ENCODE results near the gene ANKS1B.
"Not testable (repeated sequence)": the region's sequence is repeated elsewhere in the genome, so short reads cannot be mapped to it uniquely, and the experiment has no call there.

ANKS1B gene

DNA sequence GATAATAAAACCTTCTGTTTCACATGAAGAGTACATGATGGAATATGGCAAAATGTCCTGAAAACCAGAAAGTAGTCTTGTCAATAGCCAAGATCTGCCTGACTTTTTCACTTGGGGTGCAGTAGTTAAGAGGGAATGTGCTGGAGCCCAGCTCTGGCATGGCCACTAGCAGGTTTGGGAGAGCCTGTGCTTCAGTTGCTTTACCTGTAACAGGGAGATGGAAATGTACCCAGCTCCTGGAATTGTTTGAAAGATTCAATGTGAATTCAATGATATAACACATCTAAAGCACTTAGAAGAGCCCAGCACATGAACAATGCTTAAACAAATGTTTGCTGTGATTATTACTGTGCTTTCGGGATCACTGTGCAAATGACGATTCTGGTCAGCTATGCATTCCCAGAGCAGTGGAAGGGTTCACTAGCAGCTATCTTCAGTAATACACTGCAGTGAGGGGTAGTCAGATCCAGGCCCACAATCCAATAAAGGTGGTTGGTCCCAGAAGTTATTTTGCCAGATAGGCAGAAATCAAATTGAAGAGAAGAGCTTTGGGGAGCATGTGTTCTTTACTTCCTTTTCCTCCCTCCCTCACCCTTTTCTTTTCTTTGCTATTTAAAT is 1114.7 kb downstream of the ANKS1B start:
- no peak for DNase-seq (ENCODE audit: low spot score)

DNA sequence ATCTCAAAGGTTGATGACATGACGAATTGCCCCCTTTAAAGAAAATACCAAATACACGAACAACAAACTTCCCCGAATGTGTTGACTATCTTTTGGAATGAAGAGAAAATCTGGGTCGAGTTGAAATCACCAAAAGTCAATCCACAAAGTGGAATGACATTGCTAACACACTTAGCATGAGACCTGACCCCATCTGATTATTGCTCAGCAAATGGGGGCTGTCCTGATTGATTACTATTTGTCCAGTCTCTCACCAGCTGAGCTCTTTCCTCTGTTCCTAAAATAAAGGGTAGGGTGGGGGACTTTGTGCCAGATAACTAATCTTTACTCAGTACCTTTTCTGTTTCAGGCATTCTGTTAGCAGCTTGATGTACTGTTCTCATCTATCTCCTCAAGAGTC is 1116.2 kb downstream of the ANKS1B start:
- DNase-seq (ENCODE audit: low spot score): no peak

DNA sequence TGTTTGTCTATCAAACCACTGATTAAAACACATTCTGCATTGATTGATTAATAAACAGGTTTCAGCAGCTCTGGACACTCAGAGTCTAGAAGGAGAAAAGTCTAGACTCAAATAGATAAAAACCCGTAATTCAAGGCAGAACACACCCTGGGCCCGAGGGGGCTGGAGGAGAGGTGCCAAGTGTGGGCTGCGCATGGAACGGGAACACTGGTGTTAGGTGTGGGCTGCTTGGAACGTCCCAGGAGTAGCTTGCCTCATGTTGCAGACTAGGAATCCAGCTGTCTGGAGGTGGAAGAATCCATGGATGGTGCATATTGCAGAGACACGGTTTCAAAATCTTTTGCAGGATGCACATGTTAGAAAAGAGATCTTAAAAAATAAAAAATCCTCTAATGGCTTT is 1116.7 kb downstream of the ANKS1B start:
- no peak for DNase-seq (ENCODE audit: low spot score)

DNA sequence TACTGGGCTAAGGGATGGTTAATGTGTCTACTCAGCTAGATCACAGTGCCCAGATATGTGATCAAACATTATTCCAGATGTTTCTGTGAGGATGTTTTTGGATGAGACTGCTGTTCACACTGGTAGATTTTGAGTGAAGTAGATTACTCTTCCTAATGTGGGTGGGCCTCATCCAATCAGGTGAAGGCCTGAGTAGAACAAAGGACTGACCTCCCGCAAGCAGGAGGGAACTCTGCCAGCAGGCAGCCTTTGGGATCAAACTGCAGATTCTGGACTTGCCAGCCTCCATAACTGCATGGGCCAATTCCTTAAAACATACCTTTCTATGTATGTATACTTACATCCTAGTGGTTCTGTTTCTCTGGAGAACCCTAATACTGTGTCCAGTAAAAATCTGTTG is 1120.4 kb downstream of the ANKS1B start:
- no peak for DNase-seq (ENCODE audit: low spot score)

DNA sequence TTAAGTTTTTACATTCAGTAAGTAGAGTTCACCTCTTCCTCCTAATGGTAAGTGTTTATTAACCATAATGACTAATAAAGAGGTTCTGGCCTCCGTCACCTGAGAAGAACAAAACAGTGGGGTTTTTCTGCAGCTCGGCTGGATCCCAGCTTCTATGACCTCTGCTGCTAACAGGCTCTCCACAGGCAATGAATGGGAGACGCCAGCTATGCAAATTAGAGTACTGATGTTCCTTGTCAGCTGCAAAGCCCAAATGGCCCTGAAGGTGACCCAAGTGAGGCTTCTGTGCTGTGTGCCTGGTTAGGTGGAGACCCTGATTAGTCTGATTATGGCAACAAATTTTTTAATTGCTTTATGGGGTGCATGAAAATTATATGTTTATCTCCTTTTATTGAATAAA is 1121.6 kb downstream of the ANKS1B start:
- DNase-seq (ENCODE audit: low spot score): no peak

DNA sequence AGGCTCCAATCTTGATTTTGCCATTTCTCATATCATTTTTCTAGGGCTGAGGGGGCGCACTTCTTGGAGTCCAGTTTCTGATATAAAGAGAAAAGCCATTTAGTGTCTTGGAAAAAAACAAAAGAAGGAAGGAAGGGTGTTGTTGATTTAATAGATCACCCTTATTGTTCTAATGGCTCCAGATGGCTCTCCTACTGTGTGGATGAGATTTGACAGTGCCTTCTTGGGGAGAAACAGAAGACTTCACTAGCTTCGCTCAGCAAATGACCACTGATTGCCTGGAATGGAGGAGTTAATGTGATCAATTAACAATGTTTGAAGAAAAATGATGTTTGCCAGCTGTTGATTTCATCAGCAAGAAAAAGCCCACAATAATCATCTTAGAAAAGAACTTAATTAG is 1123.5 kb downstream of the ANKS1B start:
- DNase-seq (ENCODE audit: low spot score): no peak

DNA sequence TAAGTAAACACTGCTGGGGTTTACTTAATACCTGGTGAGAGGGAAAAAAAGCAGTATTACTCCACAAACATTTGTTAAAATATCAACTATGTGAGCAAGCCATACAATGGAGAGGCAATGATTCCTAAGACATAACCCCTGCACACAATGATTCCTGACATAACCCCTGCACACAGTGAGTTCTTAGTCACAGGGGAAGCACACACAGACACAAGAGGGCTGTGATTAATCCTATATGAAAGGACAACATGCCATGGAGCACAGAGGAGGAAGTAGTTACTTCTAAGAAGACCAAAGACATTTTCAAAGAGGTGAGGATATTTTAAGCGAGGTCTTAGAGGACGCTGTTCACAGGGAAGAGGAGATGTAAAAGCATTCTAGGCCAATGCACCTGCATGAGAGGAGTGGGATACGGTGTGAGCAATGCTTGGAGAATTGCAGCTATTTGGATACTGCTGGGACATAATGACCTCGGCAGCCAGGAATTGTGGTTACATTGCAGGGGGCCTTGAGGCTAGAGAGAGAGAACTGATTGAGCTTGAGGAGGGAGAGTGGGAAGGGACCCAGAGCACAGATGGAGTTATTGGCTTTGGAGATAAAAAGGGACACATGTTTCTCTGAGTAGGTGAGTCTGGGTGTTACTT is 1127.7 kb downstream of the ANKS1B start:
- no peak for DNase-seq (ENCODE audit: low spot score)

DNA sequence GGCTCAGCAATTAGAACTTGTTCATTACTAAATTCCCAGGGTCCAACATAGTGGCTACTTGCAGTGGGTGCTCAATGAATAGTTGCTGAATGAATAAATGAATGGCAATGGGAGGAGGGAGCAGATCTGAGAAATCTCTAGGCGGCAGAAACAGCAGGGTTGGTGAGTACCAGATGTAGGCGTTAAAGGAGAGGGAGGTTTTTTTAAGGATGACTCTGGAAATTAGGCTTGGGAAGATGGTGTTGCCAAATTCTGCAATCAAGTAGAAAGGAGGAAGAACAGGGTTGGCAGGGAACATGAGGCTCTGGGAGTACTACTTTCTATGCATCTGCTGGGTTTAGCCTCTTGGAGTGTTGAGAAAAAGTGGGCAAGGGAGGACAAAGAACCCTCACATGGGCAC is 1132.6 kb downstream of the ANKS1B start:
- DNase-seq (ENCODE audit: low spot score): no peak

DNA sequence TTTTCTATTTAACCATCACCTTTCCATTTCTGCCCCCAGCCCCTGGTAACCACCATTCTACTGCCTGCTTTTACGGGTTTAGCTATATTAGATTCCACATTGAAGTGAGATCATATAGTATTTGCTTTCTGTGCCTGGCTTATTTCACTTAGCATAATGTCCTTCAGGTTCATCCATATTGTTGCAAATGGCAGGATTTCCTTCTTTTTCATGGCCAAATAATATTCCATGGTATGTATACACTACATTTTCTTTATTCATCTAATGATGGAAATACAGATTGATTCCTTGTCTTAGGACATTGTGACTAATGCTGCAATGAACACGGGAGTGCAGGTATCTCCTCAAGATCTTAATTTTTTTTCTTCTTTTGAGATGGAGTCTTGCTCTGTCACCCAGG is 1137.5 kb downstream of the ANKS1B start:
- no peak for DNase-seq (ENCODE audit: low spot score)

DNA sequence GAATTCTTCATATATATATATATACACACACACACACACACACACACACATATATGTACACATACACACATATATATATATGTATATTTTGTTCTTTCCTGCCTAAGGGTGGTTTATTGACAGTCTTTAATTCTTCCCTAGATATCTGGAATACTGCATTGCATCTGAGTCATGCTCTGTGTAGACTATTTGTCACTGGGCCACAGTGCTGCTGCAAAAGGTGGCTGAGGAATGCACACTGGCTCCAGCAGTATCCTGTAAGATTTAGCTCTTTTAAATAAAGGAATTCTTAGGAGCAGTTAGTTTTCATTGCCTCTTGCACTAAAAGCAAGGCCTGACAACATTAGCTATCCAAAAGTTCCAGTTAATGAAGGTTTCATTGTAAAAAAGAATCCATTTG is 1138.8 kb downstream of the ANKS1B start:
- no peak for DNase-seq (ENCODE audit: low spot score)

DNA sequence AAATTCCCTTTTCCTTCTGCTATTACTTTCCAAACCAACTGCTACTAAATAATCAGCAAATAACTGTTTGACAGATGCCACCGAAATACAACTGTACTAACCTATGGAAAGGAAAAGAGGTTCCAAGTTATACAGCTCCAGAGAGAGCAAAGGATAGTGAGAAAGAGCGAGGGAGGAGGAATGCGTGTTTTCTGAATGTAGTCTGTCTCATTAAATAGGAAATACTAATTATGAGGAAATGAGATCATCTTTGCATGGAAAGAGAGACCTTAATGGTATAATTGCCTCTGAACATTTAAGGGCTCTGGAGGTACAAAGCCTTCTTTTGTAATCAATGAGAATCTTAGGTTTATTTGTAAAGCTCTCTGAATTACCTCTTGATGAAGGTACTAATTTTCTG is 1144.4 kb downstream of the ANKS1B start:
- DNase-seq (ENCODE audit: low spot score): no peak

DNA sequence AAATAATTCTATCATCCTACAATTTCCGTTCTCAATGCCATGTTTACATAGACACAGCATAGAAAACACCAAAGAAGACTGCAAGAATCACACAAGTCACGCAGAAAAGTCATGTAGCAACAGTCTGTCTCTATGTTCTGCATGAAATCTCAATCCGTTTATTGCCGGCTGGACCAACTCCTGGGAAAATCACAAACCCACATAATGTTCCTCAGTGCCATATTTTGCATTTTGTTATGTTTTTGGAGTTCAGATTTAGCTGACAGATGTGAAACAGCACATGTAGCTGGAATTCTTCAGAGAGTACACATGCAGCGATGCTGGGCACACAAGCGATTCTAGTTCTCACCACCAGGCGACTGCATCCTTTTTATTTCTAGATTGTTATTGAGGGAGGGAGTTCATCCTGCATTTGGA is 1146.5 kb downstream of the ANKS1B start:
- no peak for DNase-seq (ENCODE audit: low spot score)

DNA sequence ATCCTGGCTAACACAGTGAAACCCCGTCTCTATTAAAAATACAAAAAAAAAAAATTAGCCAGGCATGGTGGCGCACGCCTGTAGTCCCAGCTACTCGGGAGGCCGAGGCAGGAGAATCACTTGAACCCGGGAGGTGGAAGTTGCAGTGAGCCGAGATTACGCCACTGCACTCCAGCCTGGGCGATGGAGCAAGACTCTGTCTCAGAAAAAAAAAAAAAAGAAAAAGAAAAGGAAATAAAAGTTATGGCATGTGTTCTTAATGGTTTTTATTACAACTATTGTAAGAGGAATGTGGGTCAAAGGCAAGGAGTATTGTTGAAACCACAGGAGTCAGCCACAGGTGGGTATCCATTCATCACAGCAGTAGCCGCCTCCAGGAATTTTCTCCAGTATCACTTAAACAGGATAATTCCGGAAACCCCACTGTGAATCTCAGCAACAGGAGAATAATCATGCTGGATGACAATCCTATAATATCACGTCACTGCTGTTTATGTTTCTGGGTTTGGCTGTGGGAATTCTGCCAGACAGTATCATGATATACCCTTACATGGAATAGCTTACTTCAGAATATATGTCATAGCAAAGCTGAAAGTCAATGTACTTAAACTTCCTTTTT is 1147.5 kb downstream of the ANKS1B start:
- DNase-seq (ENCODE audit: low spot score): not testable (repeated sequence)

DNA sequence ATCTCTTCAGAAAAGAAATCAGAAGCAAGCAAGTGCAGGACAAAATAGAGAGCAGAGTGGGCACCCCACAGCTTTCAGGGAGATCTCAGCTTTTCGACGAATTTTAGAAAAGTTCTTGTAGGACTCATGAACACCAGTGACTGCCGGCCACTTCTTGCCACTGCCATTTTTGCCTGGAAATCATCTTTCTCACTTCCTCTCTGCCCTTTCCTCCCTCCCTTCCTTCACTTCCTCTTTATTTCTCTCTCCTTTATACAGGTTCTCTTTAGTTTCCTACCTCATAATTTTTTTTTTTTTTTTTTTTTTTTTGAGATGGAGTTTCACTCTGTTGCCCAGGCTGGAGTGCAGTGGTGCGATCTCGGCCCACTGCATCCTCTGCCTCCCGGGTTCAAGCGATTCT is 1154.1 kb downstream of the ANKS1B start:
- DNase-seq (ENCODE audit: low spot score): no peak

DNA sequence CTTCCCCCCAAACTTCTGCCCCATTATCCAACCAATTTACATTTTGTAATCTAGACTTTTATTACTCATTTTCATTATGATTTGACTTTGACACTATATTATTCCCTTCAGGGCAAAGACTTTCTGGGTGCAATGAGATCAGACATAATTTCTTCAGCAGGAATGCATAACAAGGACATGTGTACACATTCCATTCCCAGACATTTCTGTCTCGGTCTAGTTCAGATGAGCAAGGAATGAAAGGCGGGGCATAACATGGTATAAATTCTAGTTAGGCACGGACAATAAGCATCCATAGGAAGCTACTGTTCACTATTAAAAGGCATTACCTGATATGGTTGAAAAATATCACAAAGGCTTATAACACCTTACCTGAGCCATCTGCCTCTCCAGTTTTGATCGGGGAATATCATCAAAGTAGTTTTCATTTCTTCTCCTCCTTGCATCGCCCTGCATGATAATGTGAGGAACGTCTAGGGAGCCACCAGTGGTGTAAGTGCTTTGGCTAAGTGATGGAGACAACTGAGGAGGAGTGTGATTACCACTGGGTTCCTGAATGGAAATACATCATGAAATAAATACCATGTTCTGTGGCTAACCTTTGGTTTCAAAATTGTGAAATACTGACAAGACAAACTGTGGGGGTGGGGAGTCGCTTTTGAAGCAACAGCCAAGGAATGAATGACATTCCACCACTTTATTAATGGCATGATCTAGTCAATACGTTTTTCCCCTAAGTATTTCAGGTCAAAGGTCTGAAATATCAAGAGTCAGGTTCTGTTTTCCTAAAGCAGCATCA is 1155.7 kb downstream of the ANKS1B start:
- no peak for DNase-seq (ENCODE audit: low spot score)

DNA sequence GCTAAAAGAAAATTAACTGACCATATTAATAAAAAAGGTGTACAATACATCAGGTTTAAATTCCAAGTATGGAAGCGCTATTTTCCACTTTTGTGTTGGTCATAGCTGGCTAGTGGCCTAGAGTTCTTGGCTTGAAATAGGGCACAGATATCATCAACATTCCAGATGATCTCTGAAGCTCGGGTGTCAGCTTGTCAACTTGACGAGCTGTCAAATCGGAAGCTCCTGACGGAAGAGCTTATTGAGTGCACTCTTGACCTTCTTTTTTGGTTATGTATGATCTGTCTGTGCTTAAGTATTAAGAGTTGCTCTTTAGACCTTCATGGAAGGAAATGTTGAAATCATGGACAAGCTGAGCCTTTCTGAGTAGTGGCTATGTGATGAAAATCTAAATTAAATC is 1161.7 kb downstream of the ANKS1B start:
- DNase-seq (ENCODE audit: low spot score): no peak

DNA sequence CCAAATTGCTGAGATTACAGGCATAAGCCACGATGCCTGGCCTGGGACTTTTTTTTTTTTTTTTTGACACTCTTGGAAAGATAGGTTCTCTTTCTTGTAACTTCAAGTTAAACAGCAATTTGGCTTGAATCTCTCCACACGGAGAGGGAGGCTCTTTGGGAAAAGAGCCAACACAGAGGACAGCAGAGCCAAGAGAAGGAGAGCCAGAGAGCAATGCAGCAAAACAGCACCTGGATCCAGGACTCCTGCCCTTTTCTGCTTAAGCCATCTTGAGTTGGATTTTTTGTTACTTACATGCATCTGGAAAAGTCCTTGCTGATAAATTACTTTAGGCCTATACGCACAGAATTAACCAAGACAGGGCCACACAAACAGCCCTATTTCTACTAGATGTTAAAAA is 1162.9 kb downstream of the ANKS1B start:
- no peak for DNase-seq (ENCODE audit: low spot score)

DNA sequence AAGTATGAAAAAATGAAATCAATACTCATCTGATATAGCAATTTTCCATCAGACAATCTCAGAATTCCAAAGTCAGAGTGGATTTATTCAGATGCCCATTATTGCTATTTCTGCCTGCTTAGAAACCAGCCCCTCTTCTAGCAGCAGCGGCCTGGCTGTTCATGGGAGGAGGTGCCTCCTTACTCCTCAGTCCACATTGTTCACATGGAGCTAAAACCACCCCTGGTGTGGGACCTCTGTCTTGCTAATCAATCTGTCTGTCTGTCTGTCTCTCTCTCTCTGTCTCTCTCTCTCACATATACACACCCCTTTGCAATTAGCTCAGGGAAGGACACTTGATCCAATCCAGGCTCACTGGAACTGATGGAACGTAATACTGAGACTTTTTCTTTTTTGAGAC is 1163.5 kb downstream of the ANKS1B start:
- DNase-seq (ENCODE audit: low spot score): no peak

DNA sequence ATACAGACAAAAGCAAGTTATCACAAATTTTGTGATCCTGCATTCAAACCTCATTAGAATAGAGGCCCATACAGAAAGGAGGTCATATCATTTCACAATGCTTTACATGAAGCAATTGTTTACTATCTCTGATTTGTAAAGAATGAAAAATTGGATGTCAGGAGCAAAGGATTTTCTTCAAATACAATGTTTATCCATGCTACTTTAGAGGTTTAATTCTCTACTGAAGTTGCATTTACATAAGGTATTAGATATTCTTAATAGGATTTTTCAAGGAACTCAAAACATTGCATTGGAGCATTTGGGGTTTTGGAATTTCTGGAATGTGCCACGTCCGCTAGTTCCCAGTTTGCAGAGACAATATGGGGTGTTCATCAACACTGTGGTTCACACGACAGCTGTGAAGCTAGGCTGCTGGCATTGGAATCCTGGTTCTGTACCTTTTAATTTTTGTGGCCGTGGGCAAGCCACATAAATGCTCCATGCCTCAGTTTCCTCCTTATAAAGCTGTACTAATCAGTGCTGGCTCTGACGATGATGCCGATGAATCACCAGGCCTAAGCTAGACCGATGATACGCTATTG is 1164.8 kb downstream of the ANKS1B start:
- DNase-seq (ENCODE audit: low spot score): no peak

DNA sequence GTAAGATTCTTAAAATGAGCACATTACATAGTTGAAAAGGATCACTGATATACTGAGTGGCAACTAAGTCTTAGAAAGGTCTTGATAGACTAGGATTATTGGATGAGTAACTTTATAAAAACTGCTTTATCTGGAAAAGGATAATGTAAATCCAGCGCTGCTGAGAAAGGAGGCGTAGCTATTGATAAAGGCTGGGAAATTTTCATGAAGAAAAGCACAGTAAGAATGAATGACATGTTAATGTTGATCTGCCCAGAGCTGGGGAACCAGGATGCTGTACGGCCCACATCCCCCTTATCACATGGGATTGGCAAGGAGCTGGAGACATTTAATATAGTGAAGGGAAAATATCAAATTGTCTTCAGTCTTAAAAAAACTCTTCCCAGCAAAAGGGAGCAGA is 1165.7 kb downstream of the ANKS1B start:
- DNase-seq (ENCODE audit: low spot score): no peak

DNA sequence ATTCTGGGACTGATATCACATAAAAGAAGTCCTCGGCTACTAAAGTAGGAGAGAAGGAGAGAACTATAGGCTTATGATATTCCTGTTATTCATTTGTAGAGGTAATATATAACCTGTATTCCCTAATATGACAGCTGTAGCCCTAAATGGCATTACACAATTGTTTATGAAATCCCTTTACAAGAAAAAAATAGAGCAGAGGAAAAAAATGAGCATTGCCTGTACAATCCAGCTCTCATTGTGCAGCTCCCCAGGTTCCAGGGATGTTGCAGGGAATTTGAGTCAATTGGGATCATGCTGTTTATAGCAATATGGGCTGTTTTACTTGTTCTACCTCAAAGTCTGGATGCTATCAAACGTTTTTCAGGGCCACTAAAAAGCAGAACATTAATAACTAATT is 1166.5 kb downstream of the ANKS1B start:
- no peak for DNase-seq (ENCODE audit: low spot score)

DNA sequence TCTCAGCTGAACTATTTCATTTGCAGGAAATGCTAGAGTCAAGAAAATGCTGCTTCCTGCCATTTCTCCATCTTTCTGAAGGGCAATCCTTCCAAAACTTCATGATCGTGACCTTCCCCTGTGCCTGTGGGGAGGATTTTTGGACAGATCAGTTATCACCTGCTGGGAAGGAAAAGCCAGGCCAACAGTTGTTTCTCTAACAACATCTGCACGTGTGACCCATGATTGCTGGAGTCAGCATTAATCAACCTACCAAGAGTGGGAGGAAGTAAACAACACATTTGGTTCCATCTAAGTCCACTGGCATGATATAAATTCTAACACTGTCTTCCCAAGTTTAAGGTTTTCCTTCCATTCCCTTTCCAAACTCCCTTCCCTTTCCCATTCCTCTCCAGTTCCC is 1167.0 kb downstream of the ANKS1B start:
- DNase-seq (ENCODE audit: low spot score): no peak

DNA sequence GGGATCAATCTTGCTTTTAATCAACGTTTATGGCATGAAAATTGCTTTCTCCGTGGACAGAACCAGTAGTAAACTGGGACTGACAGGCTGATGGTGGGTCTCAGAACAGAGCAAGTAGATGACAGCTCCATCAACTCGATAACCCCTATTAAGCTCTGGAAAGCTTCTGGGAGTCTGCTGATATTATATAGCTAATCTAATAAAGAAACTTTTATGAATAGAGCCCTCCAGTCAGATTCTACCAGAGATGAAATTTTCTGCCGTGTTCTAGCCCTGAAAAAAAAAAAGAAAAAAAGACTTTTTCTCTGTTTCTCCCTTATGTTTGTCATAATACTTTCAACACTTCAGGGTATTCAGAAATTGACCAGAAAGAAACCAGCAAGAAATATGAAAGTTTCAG is 1168.0 kb downstream of the ANKS1B start:
- DNase-seq (ENCODE audit: low spot score): no peak

Data from germinal center (tissue), 1 donor.